Upper lobe of left lung (tissue), 4 donors: ENCODE data around the gene RAI1.

Experiments
- POLR2AphosphoS5 ChIP-seq, 2 donors: sonication (generic); formaldehyde crosslinking; IDR thresholded peaks; one replicate each; pipeline ENCODE4 v1.5.1; 2017; ENCODE audit warnings: antibody characterized with exemption in 2 of 2
- TF ChIP-seq, protein P1 (sequence below), 6 experiments: fragments of 450-650 bp in 4 of 6; fragments of 200-600 bp in 2 of 6; sonication (generic) in 2 of 6; IDR thresholded peaks; one replicate each; pipeline ENCODE4 v1.5.1; 2016 to 2019; ENCODE audit warnings: antibody characterized with exemption in 6 of 6

DNA sequence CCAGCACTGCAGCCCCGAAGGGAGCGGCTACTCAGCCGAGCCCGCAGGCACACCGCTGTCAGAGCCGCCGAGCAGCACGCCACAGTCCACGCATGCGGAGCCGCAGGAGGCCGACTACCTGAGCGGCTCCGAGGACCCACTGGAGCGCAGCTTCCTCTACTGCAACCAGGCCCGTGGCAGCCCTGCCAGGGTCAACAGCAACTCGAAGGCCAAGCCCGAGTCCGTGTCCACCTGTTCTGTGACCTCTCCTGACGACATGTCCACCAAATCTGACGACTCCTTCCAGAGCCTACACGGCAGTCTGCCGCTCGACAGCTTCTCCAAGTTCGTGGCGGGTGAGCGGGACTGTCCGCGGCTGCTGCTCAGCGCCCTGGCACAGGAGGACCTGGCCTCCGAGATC lies 113.1 kb downstream of the RAI1 start:
- TF ChIP-seq POLR2AphosphoS5 (IDR thresholded peaks at IDR 0.05): no peak
- TF ChIP-seq, protein P1, sequence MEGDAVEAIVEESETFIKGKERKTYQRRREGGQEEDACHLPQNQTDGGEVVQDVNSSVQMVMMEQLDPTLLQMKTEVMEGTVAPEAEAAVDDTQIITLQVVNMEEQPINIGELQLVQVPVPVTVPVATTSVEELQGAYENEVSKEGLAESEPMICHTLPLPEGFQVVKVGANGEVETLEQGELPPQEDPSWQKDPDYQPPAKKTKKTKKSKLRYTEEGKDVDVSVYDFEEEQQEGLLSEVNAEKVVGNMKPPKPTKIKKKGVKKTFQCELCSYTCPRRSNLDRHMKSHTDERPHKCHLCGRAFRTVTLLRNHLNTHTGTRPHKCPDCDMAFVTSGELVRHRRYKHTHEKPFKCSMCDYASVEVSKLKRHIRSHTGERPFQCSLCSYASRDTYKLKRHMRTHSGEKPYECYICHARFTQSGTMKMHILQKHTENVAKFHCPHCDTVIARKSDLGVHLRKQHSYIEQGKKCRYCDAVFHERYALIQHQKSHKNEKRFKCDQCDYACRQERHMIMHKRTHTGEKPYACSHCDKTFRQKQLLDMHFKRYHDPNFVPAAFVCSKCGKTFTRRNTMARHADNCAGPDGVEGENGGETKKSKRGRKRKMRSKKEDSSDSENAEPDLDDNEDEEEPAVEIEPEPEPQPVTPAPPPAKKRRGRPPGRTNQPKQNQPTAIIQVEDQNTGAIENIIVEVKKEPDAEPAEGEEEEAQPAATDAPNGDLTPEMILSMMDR (IDR thresholded peaks at IDR 0.05): no peak
